ENCODE data around the gene PLCL1.

The PLCL1 gene

DNA sequence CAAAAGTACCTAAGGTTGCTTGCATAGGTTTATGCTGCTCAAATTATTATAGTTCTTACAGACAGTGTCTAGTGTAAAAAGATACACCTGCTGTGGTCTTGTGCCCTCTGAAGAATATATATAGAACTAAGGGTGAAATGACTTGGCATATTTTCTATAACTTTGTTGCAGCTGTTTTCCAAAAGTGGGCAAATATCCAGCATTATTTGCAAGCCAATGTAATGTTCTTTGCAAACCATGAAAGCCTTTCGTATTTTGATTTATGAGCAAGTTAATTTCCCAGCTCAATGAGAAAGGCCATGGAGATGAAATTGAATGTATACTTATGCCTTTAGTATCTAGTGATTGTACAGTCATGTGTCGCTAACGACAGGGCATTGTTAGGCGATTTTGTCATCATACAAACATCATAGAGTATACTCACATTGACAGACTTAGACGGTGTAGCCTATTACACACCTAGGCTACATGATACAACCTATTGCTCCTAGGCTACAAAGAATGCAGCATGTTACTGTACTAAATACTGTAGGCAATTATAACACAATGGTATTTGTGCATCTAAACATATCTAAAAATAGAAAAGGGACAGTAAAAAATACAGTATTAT is 116.3 kb downstream of the PLCL1 start:
- H3K9me3 ChIP-seq (ENCODE audit: control insufficient read depth in 1 of 2, low read length in 2 of 2): no peaks in the 10 kb centered on the region
- H3K36me3 ChIP-seq (ENCODE audit: control insufficient read depth in 1 of 2, insufficient read depth in 2 of 2, low read length in 2 of 2): no peaks in the 10 kb centered on the region
- no peak overlapping the region for H3K9ac ChIP-seq (ENCODE audit: low read depth in 1 of 2, low read length in 2 of 2)
- no peak overlapping the region for H3K4me3 ChIP-seq (ENCODE audit: low read depth in 1 of 2, low read length in 2 of 2)
- H3K27ac ChIP-seq (ENCODE audit: low read depth, low read length): no peak overlapping the region
- H3K27me3 ChIP-seq (ENCODE audit: control insufficient read depth in 1 of 2, insufficient read depth in 2 of 2, low read length in 2 of 2): no peaks in the 10 kb centered on the region
- no peaks in the 10 kb centered on the region for H3K4me1 ChIP-seq (ENCODE audit: control insufficient read depth in 1 of 2, insufficient read depth in 2 of 2, low read length in 2 of 2)

DNA sequence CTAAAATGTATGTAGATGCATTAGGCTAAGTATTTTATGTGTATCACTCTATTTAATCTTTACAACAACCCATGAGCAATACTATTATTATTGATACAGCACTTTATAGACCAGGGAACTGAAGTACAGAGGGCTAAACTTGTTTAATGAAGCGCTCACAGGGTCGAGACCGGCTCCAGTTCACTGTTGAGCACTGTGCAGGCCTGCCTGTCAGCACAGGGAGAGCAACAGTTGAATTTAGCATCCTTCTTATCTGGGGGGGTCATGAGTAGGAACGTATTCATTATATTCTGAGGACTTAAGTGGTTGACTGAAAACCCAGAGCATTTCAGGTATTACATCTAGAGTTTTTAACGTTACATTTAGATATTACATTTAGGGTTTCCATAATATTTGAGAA is 120.1 kb downstream of the PLCL1 start:
- H3K4me3 ChIP-seq (ENCODE audit: low read depth in 1 of 2, low read length in 2 of 2): no peak overlapping the region
- no peaks in the 10 kb centered on the region for H3K27me3 ChIP-seq (ENCODE audit: control insufficient read depth in 1 of 2, insufficient read depth in 2 of 2, low read length in 2 of 2)
- H3K9me3 ChIP-seq (ENCODE audit: control insufficient read depth in 1 of 2, low read length in 2 of 2): no peaks in the 10 kb centered on the region
- H3K9ac ChIP-seq (ENCODE audit: low read depth in 1 of 2, low read length in 2 of 2): no peak overlapping the region
- H3K27ac ChIP-seq (ENCODE audit: low read depth, low read length): no peak overlapping the region
- no peaks in the 10 kb centered on the region for H3K36me3 ChIP-seq (ENCODE audit: control insufficient read depth in 1 of 2, insufficient read depth in 2 of 2, low read length in 2 of 2)
- H3K4me1 ChIP-seq (ENCODE audit: control insufficient read depth in 1 of 2, insufficient read depth in 2 of 2, low read length in 2 of 2): no peaks in the 10 kb centered on the region

DNA sequence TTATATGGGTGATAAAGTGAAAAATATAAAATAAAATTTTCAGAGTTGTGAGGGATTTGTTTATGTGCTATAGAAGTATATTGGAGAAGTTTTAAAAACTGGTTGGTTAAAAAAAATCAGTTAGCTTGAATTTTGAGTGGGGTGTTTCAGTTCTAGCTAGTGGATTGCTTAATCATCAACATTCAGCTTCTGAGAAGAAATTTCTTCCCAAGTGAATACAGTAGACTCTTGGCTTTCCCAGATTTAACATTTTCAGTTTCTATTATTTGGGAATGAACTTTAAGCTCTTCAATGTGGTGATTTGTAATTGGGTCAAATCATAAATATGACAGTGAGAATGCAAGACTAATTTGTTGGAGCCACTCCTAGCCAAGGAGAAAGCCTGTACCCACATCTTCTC is 120.8 kb downstream of the PLCL1 start:
- H3K36me3 ChIP-seq (ENCODE audit: control insufficient read depth in 1 of 2, insufficient read depth in 2 of 2, low read length in 2 of 2): no peaks in the 10 kb centered on the region
- H3K9ac ChIP-seq (ENCODE audit: low read depth in 1 of 2, low read length in 2 of 2): no peak overlapping the region
- H3K27ac ChIP-seq (ENCODE audit: low read depth, low read length): no peak overlapping the region
- H3K4me3 ChIP-seq (ENCODE audit: low read depth in 1 of 2, low read length in 2 of 2): no peak overlapping the region
- no peaks in the 10 kb centered on the region for H3K9me3 ChIP-seq (ENCODE audit: control insufficient read depth in 1 of 2, low read length in 2 of 2)
- H3K27me3 ChIP-seq (ENCODE audit: control insufficient read depth in 1 of 2, insufficient read depth in 2 of 2, low read length in 2 of 2): no peaks in the 10 kb centered on the region
- no peaks in the 10 kb centered on the region for H3K4me1 ChIP-seq (ENCODE audit: control insufficient read depth in 1 of 2, insufficient read depth in 2 of 2, low read length in 2 of 2)

DNA sequence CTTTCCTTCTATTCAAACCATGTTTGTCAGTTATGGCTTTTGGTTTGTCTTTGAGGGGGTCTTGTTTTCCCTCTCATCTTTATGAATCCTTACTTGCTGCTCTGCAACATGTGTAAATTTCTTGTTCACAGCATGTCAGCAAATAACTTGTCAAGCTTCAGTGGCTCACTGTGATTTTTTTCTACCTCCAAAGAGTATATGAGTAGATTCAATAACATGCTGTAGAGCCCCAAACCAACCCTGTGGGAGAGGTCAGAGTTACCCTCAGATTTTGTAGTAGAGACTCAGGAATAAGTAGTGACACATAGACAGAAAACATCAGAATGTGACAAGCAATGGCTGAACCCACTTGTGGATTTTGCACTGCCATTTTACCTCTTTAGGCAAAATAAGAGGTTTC is 121.6 kb downstream of the PLCL1 start:
- Histone ChIP-seq H3K27me3 (ENCODE audit: control insufficient read depth in 1 of 2, insufficient read depth in 2 of 2, low read length in 2 of 2) (no peaks in the 10 kb centered on the region), H3K4me1 (ENCODE audit: control insufficient read depth in 1 of 2, insufficient read depth in 2 of 2, low read length in 2 of 2) (no peaks in the 10 kb centered on the region), H3K4me3 (ENCODE audit: low read depth in 1 of 2, low read length in 2 of 2) (no peak overlapping the region), H3K36me3 (ENCODE audit: control insufficient read depth in 1 of 2, insufficient read depth in 2 of 2, low read length in 2 of 2) (no peaks in the 10 kb centered on the region), H3K27ac (ENCODE audit: low read depth, low read length) (no peak overlapping the region), H3K9ac (ENCODE audit: low read depth in 1 of 2, low read length in 2 of 2) (no peak overlapping the region), H3K9me3 (ENCODE audit: control insufficient read depth in 1 of 2, low read length in 2 of 2) (no peaks in the 10 kb centered on the region)

DNA sequence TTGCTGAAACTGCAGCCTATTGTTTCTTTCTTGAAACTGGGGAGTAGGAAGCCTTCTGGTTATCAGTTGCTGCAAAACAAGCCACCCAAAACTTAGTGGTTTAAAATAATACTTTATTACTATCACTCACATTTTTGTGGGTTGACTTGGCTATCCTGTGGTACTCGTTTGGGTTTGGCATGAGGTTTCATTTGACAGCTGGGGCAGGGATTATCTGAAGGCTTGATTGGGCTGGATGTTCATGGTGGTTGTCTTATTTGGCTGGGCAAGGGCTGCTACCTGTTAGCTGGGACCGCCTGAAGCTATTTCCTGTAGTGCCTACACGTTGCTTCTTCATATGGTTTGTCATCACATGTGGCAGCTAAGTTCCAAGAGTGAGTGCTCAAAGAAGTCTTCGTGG is 122.3 kb downstream of the PLCL1 start:
- Histone ChIP-seq H3K4me1 (ENCODE audit: control insufficient read depth in 1 of 2, insufficient read depth in 2 of 2, low read length in 2 of 2) (no peaks in the 10 kb centered on the region), H3K27me3 (ENCODE audit: control insufficient read depth in 1 of 2, insufficient read depth in 2 of 2, low read length in 2 of 2) (no peaks in the 10 kb centered on the region), H3K4me3 (ENCODE audit: low read depth in 1 of 2, low read length in 2 of 2) (no peak overlapping the region), H3K36me3 (ENCODE audit: control insufficient read depth in 1 of 2, insufficient read depth in 2 of 2, low read length in 2 of 2) (no peaks in the 10 kb centered on the region), H3K9me3 (ENCODE audit: control insufficient read depth in 1 of 2, low read length in 2 of 2) (no peaks in the 10 kb centered on the region), H3K27ac (ENCODE audit: low read depth, low read length) (no peak overlapping the region), H3K9ac (ENCODE audit: low read depth in 1 of 2, low read length in 2 of 2) (no peak overlapping the region)

DNA sequence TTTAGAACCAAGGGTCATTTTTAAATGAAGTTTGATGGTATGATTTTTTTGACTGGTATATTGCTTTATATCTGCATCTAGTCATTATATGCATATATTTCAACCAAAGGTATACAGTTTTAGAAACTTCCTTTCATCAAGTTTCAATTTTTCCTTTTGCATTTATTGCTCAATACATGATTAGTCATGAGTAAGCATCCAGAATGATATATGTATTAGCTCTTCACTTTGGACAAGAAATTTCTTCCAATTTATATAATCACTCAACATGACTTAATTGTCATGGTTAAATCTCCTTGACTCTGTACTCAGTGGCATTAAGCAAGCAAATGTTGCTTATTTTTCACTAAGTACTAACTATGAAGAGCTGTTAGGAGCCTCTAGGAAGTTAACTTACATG is 123.6 kb downstream of the PLCL1 start:
- Histone ChIP-seq H3K9me3 (ENCODE audit: control insufficient read depth in 1 of 2, low read length in 2 of 2) (no peaks in the 10 kb centered on the region), H3K36me3 (ENCODE audit: control insufficient read depth in 1 of 2, insufficient read depth in 2 of 2, low read length in 2 of 2) (no peaks in the 10 kb centered on the region), H3K4me1 (ENCODE audit: control insufficient read depth in 1 of 2, insufficient read depth in 2 of 2, low read length in 2 of 2) (no peaks in the 10 kb centered on the region), H3K4me3 (ENCODE audit: low read depth in 1 of 2, low read length in 2 of 2) (no peak overlapping the region), H3K9ac (ENCODE audit: low read depth in 1 of 2, low read length in 2 of 2) (no peak overlapping the region), H3K27me3 (ENCODE audit: control insufficient read depth in 1 of 2, insufficient read depth in 2 of 2, low read length in 2 of 2) (no peaks in the 10 kb centered on the region), H3K27ac (ENCODE audit: low read depth, low read length) (no peak overlapping the region)

DNA sequence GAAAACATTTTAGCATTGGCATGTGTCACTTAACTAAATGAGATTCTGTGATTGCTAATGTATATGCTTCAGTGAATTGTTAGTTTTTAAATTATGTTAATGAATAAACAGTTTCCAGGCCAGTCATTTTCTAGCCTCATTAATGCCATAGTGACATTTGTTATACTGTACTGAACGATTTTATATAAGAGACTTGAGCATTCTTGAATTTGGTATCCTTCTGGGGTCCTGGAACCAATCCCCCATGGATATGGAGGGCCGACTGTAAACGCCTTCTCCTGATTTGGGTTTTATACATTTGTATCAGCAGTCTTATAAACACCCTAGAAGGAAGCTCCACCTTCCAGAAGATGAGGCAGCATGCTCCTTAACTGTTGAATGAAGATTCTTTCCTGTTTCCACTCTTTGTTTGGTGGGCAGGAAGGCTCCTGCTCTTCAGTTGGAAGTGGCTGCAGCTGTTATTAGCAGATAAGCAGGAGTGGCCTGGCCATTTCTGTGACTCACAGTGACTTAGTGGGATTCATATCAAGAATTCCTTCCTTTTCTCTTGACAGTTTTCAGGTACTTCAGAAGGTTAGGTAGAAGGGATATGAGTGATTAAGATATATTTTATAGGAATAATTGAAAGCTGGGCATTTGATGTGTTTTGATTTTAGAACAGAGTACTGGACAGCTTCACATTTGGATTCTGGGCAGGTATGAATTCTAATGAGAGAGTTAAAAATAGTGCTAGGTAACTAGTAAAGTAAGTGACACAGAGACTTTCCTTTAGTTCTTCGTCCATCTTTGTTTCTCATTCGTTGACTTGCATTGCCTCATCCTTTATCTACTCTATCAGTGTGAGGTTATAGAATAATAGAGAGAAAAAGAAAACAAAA is 124.9 kb downstream of the PLCL1 start:
- no peak overlapping the region for H3K9ac ChIP-seq (ENCODE audit: low read depth in 1 of 2, low read length in 2 of 2)
- H3K36me3 ChIP-seq (ENCODE audit: control insufficient read depth in 1 of 2, insufficient read depth in 2 of 2, low read length in 2 of 2): no peaks in the 10 kb centered on the region
- H3K9me3 ChIP-seq (ENCODE audit: control insufficient read depth in 1 of 2, low read length in 2 of 2): no peaks in the 10 kb centered on the region
- no peak overlapping the region for H3K27ac ChIP-seq (ENCODE audit: low read depth, low read length)
- no peaks in the 10 kb centered on the region for H3K4me1 ChIP-seq (ENCODE audit: control insufficient read depth in 1 of 2, insufficient read depth in 2 of 2, low read length in 2 of 2)
- no peaks in the 10 kb centered on the region for H3K27me3 ChIP-seq (ENCODE audit: control insufficient read depth in 1 of 2, insufficient read depth in 2 of 2, low read length in 2 of 2)
- no peak overlapping the region for H3K4me3 ChIP-seq (ENCODE audit: low read depth in 1 of 2, low read length in 2 of 2)

DNA sequence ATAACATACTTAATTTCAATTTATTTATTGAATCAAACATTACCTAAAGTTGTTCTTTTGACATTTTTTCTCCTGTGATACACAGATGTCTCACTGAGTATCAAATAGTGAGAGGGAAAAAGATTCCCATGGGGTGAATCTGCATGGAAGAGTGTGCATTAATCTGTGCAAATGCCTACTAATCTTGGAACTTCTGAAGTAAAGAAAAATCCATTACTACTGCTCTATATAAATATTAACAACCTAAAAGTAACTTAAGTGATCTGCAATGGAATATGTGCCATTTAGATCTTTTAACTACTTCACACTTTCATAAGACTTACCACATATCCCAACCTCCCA is 125.5 kb downstream of the PLCL1 start:
- Histone ChIP-seq H3K4me1 (ENCODE audit: control insufficient read depth in 1 of 2, insufficient read depth in 2 of 2, low read length in 2 of 2) (no peaks in the 10 kb centered on the region), H3K27me3 (ENCODE audit: control insufficient read depth in 1 of 2, insufficient read depth in 2 of 2, low read length in 2 of 2) (no peaks in the 10 kb centered on the region), H3K36me3 (ENCODE audit: control insufficient read depth in 1 of 2, insufficient read depth in 2 of 2, low read length in 2 of 2) (no peaks in the 10 kb centered on the region), H3K27ac (ENCODE audit: low read depth, low read length) (no peak overlapping the region), H3K9ac (ENCODE audit: low read depth in 1 of 2, low read length in 2 of 2) (no peak overlapping the region), H3K9me3 (ENCODE audit: control insufficient read depth in 1 of 2, low read length in 2 of 2) (no peaks in the 10 kb centered on the region), H3K4me3 (ENCODE audit: low read depth in 1 of 2, low read length in 2 of 2) (no peak overlapping the region)

DNA sequence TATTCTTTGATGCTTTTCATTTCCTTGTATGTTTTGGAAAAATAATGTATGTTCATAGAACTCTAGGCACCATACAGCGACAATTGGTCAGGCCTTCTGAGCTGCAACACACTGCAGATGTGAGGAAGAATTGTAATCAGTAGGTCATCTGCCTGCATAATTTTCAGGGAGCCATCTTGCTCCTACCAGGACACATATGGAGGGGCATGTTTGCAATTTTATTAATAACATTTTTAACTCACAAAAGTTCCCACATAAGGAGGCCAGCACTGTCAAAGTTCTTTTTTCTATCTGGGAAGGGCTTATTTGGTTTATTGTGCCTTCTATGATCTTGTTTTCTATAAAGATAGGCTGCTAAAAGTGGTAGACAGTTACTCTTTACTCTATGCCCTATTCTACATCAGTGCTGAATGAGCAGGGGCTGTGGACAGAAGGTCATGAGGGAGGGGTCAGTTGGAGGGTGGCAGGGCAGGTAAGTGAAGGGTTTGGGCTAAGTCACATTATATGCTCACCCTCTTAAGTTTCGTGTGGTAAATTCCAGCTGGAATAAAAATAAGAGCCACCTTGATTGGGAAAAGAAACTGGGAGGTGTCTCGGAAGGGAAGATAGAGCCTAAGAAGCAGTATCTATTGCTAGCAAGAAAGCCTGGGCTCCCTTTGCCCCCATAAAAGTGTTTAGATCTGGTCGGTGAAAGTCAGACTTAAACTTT is 126.3 kb downstream of the PLCL1 start:
- no peaks in the 10 kb centered on the region for H3K36me3 ChIP-seq (ENCODE audit: control insufficient read depth in 1 of 2, insufficient read depth in 2 of 2, low read length in 2 of 2)
- no peak overlapping the region for H3K9ac ChIP-seq (ENCODE audit: low read depth in 1 of 2, low read length in 2 of 2)
- H3K27me3 ChIP-seq (ENCODE audit: control insufficient read depth in 1 of 2, insufficient read depth in 2 of 2, low read length in 2 of 2): no peaks in the 10 kb centered on the region
- no peak overlapping the region for H3K27ac ChIP-seq (ENCODE audit: low read depth, low read length)
- H3K4me1 ChIP-seq (ENCODE audit: control insufficient read depth in 1 of 2, insufficient read depth in 2 of 2, low read length in 2 of 2): no peaks in the 10 kb centered on the region
- H3K4me3 ChIP-seq (ENCODE audit: low read depth in 1 of 2, low read length in 2 of 2): no peak overlapping the region
- no peaks in the 10 kb centered on the region for H3K9me3 ChIP-seq (ENCODE audit: control insufficient read depth in 1 of 2, low read length in 2 of 2)

DNA sequence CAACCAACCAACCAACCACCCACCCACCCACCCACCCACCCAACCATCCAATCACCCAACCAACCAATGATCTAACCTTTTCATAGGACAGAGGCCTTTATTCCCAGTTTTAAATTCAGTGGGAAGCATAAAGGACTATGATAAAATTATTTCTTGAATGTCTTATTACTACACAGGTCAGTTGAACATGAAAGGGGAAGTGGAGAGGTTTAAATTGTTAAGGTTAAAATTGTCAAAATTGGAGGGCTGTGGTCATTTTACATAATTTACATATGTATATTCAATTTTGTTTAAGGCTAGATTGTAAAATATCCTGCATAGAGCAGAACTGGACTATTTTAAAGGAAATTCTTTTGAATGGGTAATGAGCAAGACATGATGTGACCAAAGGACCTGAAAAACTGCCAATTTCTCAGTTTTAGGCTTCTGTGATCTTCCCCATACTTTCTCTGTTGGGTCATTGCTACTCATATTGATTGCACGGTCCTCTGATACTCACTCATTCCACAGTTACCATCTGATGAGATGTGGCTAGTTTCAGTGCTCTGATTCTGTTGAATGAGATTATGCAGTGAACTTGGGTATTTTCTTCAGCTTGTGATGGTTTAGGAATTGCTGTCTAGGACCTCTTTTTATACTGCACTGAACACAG is 127.4 kb downstream of the PLCL1 start:
- H3K4me3 ChIP-seq (ENCODE audit: low read depth in 1 of 2, low read length in 2 of 2): no peak overlapping the region
- H3K9ac ChIP-seq (ENCODE audit: low read depth in 1 of 2, low read length in 2 of 2): no peak overlapping the region
- no peaks in the 10 kb centered on the region for H3K36me3 ChIP-seq (ENCODE audit: control insufficient read depth in 1 of 2, insufficient read depth in 2 of 2, low read length in 2 of 2)
- H3K27ac ChIP-seq (ENCODE audit: low read depth, low read length): no peak overlapping the region
- no peaks in the 10 kb centered on the region for H3K4me1 ChIP-seq (ENCODE audit: control insufficient read depth in 1 of 2, insufficient read depth in 2 of 2, low read length in 2 of 2)
- H3K9me3 ChIP-seq (ENCODE audit: control insufficient read depth in 1 of 2, low read length in 2 of 2): no peaks in the 10 kb centered on the region
- no peaks in the 10 kb centered on the region for H3K27me3 ChIP-seq (ENCODE audit: control insufficient read depth in 1 of 2, insufficient read depth in 2 of 2, low read length in 2 of 2)
